NCI-H345 treated with DMSO at 0.1 percent for 48 hours (cell line): ENCODE results near the gene COX14.
"Not testable (repeated sequence)": the region's sequence is repeated elsewhere in the genome, so short reads cannot be mapped to it uniquely, and the experiment has no call there.

Experiments
- DNase-seq: peaks from one replicate; lab custom pipeline; 2025; ENCODE audit not compliant: unreplicated experiment; lab: John Stamatoyannopoulos, UW

COX14 gene

DNA sequence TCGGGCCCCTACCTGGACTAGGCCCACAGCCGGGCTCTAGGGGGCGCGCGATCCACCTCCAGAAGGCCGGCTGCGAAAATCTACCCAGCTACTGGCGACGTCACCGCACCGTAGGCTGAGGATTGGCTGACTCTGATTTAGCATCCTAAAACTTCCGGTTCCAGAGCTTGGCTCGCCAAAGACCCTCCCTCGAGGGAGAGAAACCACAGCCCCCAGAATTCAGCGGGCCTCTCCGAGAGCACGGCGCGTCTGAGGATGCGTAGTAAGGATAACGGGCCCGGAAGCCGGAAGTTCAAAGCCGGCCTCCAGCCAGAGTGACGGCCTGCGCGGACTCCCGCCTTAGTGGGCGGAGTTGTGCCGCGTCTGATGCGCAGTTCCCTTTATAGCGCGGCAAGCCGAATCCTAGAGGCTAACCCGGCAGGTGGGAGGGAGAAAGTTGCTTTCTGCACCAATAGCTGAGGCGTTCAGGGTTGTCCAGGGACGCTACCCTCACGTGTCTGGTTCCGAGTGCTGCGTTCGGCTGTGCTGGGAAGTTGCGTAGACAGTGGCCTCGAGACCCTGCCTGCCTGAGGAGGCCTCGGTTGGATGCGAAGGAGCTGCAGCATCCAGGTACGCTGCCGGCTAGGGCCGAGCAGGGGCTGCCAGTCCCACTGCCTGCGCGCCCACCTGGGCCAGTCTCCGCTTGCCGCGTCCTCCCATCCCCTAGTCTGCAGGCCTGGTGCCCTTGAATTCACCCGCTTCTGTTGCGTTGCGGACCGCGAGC, at the start of gene COX14:
Gene COX14 (plus strand): TSS at position 544 of the 763 bp plus-strand sequence. CDS start 7,808 bp downstream, outside the sequence.
- peak; percentile 88 for DNase-seq

GRCh38 chr12:50062728-50063460, 49.1 kb upstream of the COX14 start:
- DNase-seq: no peak

GRCh38 chr12:50065726-50066310, 46.2 kb upstream of the COX14 start:
- DNase-seq: no peak

- DNase-seq: no peak
Observed at GRCh38 chr12:50066402-50066801, 45.6 kb upstream of the COX14 start.

GRCh38 chr12:50069069-50069468, 43.0 kb upstream of the COX14 start:
- DNase-seq: no peak

GRCh38 chr12:50069539-50069938, 42.5 kb upstream of the COX14 start:
- DNase-seq: no peak

- no peak for DNase-seq
Observed at GRCh38 chr12:50070314-50071060, 41.5 kb upstream of the COX14 start.

- no peak for DNase-seq
Observed at GRCh38 chr12:50072198-50072907, 39.7 kb upstream of the COX14 start.

DNA sequence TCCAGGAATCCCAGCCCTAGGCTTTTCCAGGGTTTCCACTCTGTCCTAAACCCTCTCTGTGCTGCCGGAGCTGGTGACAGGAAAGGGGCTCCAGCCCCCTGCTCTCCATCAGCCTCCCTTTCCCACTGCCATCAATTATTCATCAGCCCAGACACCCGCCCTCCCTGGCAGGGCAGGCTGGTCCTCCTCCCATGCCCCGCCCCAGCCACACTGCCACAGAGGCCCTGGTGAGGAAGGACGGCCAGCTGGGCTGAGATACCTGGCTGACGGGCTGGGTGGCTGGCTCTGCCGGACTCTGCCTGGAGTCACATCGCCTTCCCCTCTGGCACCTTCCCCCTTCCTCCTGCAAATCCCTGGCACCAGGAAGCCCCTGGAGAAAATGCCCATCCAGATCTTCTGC, 38.8 kb upstream of the COX14 start:
- DNase-seq: no peak

DNA sequence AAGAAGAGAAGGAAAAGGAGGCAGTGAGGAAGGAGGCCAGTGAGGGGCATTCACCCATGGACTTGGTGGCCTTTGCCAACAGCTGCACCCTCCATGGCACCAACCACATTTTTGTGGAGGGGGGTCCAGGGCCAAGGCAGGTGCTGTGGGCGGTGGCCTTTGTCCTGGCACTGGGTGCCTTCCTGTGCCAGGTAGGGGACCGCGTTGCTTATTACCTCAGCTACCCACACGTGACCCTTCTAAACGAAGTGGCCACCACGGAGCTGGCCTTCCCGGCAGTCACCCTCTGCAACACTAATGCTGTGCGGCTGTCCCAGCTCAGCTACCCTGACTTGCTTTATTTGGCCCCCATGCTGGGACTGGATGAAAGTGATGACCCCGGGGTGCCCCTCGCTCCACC, 38.3 kb upstream of the COX14 start:
- DNase-seq: no peak

- DNase-seq: no peak
Observed at GRCh38 chr12:50074936-50075807, 36.9 kb upstream of the COX14 start.

DNA sequence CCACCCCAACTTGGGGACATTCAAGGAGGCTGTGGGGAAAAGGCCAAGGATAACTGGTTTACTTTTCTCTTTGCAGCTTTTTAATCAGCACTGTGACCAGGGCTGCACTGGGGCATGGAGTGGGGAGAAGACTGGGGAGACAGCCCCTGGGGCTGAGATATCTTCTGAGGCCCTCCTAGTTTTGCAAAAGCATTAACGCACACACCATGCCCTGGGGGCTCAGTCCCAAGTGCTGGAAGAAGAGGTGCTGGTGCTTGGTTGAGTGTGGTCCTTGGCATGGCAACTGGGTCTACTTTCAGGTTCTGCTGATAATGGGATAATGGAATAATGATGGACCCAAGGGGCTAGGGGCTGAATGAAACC, 36.2 kb upstream of the COX14 start:
- DNase-seq: no peak

- DNase-seq: no peak
Observed at GRCh38 chr12:50077099-50077498, 34.9 kb upstream of the COX14 start.

DNA sequence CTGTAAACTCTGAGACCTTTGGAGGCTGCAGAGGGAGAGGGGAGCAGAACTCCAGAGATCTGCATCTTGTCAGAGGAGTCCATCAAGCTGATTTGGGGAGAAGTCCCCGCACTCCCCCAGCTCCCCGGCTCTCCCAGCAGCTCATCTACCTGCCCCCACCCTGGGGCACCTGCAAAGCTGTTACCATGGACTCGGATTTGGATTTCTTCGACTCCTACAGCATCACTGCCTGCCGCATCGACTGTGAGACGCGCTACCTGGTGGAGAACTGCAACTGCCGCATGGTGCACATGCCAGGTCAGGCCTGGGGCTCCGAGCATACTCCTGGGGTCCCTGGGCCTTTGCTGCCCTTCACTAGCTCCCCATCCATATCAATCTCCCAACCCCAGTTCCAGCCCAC, 33.8 kb upstream of the COX14 start:
- no peak for DNase-seq

DNA sequence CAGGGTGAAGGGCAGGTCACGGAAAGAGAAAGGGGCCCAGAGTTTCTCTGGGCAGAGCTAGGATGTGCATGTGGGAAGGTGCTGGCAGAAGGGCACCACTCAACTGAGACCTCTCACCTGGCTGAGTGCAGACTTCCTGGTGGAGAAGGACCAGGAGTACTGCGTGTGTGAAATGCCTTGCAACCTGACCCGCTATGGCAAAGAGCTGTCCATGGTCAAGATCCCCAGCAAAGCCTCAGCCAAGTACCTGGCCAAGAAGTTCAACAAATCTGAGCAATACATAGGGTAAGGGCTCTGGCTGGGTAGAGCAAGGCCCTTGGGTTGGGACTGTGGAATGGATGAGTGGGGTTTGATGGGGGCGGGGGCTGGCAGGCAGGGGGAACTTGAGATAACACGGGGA, 32.3 kb upstream of the COX14 start:
- no peak for DNase-seq

GRCh38 chr12:50081096-50081808, 30.8 kb upstream of the COX14 start:
- no peak for DNase-seq

DNA sequence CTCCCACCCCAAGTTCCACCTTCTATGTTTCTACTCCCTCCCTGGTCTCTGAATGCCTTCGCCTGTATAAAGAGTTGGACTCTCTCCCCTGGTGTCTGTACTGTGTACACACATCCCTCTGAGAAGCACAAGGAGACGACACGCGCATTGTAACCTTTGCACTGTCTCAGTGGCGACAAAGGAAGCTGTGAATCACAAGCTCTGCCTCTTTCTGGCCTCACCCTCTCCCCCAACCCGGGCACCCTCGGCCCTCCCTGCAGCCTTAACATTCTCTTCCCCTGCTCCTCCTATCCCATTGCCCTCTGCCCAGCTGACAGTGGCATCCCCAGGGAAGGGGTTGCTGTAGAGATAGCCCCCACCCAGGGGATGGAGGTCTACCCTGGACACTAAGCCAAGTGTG, 29.4 kb upstream of the COX14 start:
- DNase-seq: no peak

DNA sequence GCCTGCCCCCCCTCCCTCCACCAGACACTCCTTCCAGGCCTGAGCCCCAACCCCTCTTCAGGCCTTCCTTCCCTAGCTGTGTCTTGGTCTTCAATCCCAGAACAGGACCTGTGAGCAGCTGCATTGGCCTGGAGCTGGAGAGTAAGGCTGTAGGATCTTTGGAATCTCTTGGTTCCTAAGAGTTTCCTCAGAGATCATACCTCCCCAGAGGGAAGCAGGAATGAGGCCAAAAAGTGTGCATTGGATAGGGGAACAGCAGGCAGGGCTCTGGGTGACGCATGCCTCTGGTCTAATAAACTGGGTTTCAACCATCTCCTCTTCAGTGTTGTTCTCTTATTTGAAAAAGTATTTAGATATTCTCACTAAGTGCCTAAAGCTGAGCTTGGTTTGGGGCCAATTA, 28.7 kb upstream of the COX14 start:
- no peak for DNase-seq

GRCh38 chr12:50084409-50084774, 27.6 kb upstream of the COX14 start:
- not testable (repeated sequence) for DNase-seq
